Effector memory CD8-positive, alpha-beta T cell (primary cell): ENCODE data around the gene FHL3.

Experiments
- ATAC-seq: fragments of 150-1000 bp; cut with Tn5 transposase; replicated peaks from 2 replicates; pipeline ENCODE4 v1.10.0; 2021; ENCODE audit warnings: mild to moderate bottlenecking, moderate library complexity
- DNase-seq, 3 experiments: peaks; one replicate each; pipeline ENCODE4 v3.0.0; 2021
- H3K27ac Mint-ChIP-seq, 2 donors: one replicate each; pipeline ENCODE4 v1.8.0; 2022; ENCODE audit warnings: mild to moderate bottlenecking in 2 of 2, mixed read lengths in 2 of 2, moderate library complexity in 2 of 2
- H3K27me3 Mint-ChIP-seq, 2 donors: one replicate each; pipeline ENCODE4 v1.8.0; 2022; ENCODE audit warnings: mixed read lengths in 2 of 2
- H3K36me3 Mint-ChIP-seq: one replicate; pipeline ENCODE4 v1.8.0; 2022; ENCODE audit warnings: mild to moderate bottlenecking, moderate library complexity, mixed read lengths; ENCODE audit not compliant: insufficient read depth
- H3K4me1 Mint-ChIP-seq, 2 donors: one replicate each; pipeline ENCODE4 v1.8.0; 2022; ENCODE audit warnings: low read depth in 2 of 2, mixed read lengths in 2 of 2
- H3K4me3 Mint-ChIP-seq, 2 donors: one replicate each; pipeline ENCODE4 v1.8.0; 2022; ENCODE audit warnings: mild to moderate bottlenecking in 2 of 2, mixed read lengths in 2 of 2, moderate library complexity in 2 of 2
- H3K9me3 Mint-ChIP-seq, 2 donors: one replicate each; pipeline ENCODE4 v1.8.0; 2022; ENCODE audit warnings: mixed read lengths in 2 of 2
- total RNA-seq, 9 experiments: gene quantifications; one replicate each; lab custom pipeline; 2026; lab: John Stamatoyannopoulos, UW

Gene FHL3, protein sequence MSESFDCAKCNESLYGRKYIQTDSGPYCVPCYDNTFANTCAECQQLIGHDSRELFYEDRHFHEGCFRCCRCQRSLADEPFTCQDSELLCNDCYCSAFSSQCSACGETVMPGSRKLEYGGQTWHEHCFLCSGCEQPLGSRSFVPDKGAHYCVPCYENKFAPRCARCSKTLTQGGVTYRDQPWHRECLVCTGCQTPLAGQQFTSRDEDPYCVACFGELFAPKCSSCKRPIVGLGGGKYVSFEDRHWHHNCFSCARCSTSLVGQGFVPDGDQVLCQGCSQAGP
- total RNA-seq = 1.4 to 18.8 (median 7.8) reads per million in 9 experiments

DNA sequence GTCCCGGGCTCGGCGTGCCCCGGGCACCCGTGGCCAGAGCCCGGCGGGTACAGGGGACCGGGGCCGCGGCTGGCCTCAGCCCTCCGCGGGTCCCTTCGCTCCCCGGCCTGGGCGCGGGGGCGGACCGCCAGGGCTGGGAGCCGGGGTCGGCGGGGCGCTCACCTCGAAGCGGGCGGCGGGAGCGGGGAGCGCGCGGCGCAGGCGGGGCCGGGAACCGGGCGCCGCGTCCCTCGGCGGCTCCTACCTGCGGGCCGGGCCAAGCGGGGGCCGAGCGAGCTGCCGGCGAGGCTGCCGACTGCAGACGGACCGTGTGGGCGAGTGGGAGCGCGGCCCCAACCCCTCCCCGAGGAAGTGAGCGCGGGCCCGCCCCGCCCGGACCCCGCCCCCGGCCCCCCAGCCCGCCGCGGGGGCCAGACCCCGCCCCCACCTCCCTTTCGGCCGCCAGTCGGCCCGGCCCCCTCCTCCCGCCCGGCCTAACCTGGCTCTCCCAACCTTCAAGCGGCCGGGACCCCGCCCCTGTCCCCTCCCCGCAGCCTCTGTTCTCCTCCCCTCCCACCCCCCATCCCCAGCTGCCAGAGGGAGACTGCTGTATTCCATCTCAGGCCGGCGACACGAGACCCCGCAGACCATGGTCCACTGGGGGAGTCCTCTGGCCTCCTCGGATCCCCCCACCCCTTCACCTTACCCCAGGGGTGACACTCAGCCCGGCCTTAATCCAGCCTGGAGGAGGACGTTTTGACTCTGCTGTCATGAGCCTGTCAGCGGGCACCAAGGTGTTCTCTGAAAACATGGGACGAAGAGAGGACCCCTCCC lies at the start of gene FHL3:
TSS of gene FHL3 (minus strand) at position 320 of the 813 bp plus-strand sequence. CDS start 6,102 bp downstream, outside the sequence.
- ATAC-seq (peak; percentile 36), DNase-seq (no peak)
- Mint-ChIP-seq H3K36me3 (peaks cover 5% of the 10 kb centered on the region), H3K27ac (peak within 1 kb of the TSS; percentile 81 to 88), H3K9me3 (no peaks in the 10 kb centered on the region), H3K4me3 (peak within 1 kb of the TSS; percentile 69 to 85), H3K4me1 (peaks cover 10 to 44% of the 10 kb centered on the region in 2 donors), H3K27me3 (peaks cover 9 to 16% of the 10 kb centered on the region in 2 donors)

DNA sequence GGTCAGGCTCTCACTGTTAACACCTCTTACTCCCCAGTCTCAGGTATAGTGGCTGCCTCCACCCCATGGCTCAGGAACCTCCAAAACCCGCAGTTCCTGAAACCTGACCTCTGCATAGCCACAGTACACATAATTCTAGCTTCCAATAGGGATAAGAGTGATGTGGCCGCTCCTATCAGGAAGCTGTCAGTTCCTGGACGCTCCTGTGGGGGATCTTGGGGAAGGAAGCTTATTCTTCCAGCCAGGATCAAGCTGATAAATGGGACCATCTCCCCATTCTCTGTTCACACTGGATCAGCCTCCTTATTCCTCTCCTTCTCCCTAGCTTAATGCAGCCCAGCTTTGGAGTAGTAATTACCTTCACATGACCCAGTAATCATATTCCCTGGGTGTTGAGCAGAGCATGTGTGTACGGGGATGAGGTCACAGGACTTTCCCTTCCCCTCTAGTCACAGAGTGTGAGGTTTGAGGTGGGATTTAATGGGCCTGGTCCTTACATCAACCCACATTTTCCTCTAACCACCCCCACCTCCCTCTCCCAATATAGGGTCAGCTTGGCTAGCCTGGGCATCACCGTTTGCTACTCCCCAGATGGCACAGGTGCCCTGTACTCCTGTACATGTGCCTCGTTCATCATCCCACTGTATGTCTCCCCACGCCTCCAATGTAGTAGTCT lies 48.2 kb upstream of the FHL3 start:
- H3K27ac Mint-ChIP-seq = peak overlapping the region in 1 of 2 donors; percentile 62
- DNase-seq (no peak), ATAC-seq (peak; percentile 14)
- no peaks in the 10 kb centered on the region for H3K9me3 Mint-ChIP-seq
- H3K36me3 Mint-ChIP-seq = no peaks in the 10 kb centered on the region
- H3K4me3 Mint-ChIP-seq = no peak overlapping the region
- H3K27me3 Mint-ChIP-seq = peaks cover 0 to 22% of the 10 kb centered on the region in 2 donors
- peaks cover 8 to 14% of the 10 kb centered on the region in 2 donors for H3K4me1 Mint-ChIP-seq

DNA sequence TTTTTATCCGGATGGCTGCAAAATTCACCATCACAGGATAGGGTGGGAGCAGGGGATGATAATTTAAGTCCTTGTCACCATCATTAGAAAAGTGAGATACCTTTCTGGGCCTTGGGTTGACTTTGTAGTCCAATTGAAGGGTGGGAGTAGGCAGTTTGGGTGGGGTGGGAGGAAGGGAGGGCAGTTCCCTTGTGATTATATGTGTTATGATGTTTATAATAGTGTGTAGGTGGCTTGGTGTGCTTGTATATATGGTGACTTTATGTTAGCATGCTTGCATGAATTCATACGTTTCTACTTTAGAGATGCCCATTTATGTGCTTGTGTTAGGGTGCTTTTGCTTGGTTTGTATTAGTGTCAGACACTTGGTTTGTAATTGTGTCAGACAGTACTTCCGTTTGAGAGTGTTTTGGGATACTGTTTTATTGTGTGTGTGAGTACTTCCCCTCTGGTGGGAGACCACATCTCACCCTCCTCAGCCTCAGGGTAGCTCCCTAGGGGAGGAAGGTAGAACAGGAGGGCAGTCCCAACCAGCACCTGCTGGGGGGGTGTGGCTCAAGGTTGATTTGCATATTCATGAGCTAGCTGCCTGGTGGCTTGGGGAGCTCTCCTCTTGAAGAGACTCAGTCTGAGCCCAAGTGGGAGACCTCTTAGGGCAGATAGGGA lies 47.6 kb upstream of the FHL3 start:
- H3K4me3 Mint-ChIP-seq = no peak overlapping the region
- no peak for DNase-seq
- H3K27ac Mint-ChIP-seq = peak overlapping the region; percentile 53 to 62
- ATAC-seq = peak; percentile 87
- no peaks in the 10 kb centered on the region for H3K9me3 Mint-ChIP-seq
- no peaks in the 10 kb centered on the region for H3K36me3 Mint-ChIP-seq
- peaks cover 8 to 14% of the 10 kb centered on the region in 2 donors for H3K4me1 Mint-ChIP-seq
- H3K27me3 Mint-ChIP-seq = peaks cover 0 to 17% of the 10 kb centered on the region in 2 donors

DNA sequence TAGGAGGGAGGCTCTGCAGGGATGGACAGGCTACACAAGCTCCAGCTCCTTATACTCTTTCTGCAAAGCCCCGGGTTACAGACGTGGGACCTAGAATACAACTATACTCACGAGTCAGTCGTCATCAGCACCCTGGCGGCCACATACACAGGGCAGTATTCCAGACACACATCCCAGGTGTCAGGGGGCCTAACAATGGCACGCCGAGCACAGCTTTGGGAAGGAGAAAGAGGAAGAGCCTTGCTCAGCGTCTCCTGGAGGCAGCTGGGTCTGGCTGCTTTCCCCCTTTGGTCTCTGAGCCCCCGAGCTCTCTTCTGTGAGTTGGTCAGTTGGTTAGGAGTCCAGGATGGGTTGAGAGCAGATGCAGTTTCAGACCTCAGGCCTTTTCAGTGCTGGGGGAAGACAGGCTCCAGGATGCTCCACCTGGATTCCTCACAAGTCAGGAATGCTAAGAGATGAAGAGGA lies 45.8 kb upstream of the FHL3 start:
- no peak for DNase-seq
- peaks cover 10 to 20% of the 10 kb centered on the region in 2 donors for H3K4me1 Mint-ChIP-seq
- no peak for ATAC-seq
- peak overlapping the region in 1 of 2 donors; percentile 46 for H3K27ac Mint-ChIP-seq
- no peaks in the 10 kb centered on the region for H3K9me3 Mint-ChIP-seq
- H3K4me3 Mint-ChIP-seq = no peak overlapping the region
- peaks cover 0 to 17% of the 10 kb centered on the region in 2 donors for H3K27me3 Mint-ChIP-seq
- H3K36me3 Mint-ChIP-seq = peaks cover 3% of the 10 kb centered on the region

DNA sequence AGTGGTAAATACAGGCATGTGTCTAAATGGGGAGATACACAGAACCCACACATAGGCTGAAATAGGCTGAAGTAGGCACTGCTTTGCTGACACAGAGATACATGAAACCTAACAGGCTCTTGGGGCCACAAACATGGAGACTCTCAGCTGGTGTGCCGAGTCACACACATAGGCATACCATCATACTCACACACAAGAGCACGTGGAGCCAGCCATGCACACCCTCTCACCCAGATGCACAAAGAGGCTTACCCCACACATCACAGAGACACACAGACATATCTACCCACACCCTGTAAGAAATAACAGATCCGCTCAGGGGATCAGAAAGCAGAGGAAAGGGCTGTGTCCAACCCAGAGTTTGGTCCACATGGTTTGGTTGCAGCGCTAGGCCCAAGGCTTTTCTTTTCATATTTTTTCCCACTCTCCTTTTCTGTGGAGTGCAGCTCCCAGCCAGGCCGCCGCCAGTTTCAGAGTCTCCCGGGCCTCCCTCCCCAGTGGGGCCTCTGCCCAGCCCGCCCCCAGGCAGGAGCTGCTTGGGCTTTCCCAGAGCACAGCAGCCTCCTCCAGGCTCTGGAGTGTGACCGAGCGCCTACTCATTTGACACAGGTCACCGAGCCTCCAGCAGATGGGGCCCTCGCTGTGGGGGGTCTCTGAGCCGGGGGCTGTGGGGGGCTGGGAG lies 45.2 kb upstream of the FHL3 start:
- DNase-seq = no peak
- no peak for ATAC-seq
- peaks cover 3% of the 10 kb centered on the region for H3K36me3 Mint-ChIP-seq
- peaks cover 0 to 15% of the 10 kb centered on the region in 2 donors for H3K27me3 Mint-ChIP-seq
- no peak overlapping the region for H3K27ac Mint-ChIP-seq
- peaks cover 10 to 20% of the 10 kb centered on the region in 2 donors for H3K4me1 Mint-ChIP-seq
- H3K4me3 Mint-ChIP-seq = no peak overlapping the region
- no peaks in the 10 kb centered on the region for H3K9me3 Mint-ChIP-seq

DNA sequence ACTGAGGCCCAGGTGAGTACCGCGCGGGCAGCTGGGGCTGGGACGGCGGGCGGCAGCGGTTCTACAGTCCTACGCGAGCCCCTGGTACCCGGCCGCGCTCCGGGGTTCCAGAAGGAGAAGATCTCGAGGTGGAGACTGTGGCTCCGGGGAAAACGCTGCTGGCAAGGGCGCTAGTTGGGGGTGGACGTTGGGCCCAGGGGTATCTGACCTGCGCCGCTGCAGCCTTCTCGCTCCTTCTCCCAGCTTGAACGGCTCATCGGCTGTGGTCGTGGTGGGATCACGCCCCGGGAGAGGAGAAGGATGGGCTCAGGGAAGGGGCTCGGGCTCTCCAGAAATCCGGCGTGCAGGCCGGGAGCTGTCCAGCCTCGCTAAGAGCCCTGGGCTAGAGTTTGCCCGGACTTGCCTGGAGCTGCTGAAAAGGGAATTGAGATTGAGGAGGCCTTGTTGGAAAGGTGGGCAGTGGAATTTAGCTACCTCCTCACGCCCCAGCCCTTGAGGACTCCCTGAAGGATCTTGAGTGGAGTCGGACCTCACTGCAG lies 42.4 kb upstream of the FHL3 start:
- no peak for DNase-seq
- peaks cover 12 to 16% of the 10 kb centered on the region in 2 donors for H3K4me1 Mint-ChIP-seq
- H3K36me3 Mint-ChIP-seq = peaks cover 3% of the 10 kb centered on the region
- no peak overlapping the region for H3K27ac Mint-ChIP-seq
- no peak for ATAC-seq
- no peaks in the 10 kb centered on the region for H3K9me3 Mint-ChIP-seq
- H3K4me3 Mint-ChIP-seq = peak overlapping the region; percentile 70 to 79
- H3K27me3 Mint-ChIP-seq = peaks cover 22 to 24% of the 10 kb centered on the region in 2 donors

DNA sequence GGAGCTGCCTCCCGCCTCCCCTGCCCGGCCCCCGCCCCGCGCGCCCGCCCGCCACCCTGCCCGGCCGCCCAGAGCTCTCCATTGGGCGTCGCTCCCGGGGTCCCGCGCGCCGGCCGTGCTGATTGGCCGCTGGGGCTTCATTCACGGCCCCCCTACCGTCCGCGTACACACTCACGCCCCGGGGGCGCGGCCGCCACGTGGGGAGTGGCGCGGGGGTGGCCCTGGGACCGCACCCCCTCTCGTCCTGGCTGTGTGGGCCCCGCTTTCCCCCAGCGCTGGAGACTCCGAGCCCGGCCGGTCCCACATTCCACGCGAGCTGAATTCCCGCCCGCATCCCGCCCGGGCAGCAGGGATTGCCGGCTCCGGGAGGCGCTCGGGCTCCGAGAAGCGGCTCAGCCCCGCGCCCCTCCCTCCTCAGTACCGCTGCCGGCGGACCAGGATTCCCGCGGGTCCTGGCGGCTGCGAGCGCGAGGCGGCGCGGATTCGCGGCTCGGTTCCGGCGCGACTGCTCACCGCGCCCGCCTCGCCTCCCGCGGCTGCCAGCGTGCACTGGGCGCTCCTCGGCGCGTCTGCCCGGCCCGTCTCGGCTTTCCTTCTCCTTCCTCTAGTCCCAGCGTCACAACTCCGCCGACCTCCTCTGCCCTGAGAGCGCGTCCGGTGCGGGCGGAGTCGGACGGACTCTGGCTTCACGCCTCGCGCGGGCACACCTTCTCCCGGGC lies 41.7 kb upstream of the FHL3 start:
- ATAC-seq (peak; percentile 82), DNase-seq (peak; percentile 54 to 61 (median 56))
- Mint-ChIP-seq H3K36me3 (peaks cover 3% of the 10 kb centered on the region), H3K27ac (no peak overlapping the region), H3K27me3 (peaks cover 29 to 30% of the 10 kb centered on the region in 2 donors), H3K4me1 (peaks cover 9 to 10% of the 10 kb centered on the region in 2 donors), H3K9me3 (no peaks in the 10 kb centered on the region), H3K4me3 (peak overlapping the region; percentile 70 to 79)

DNA sequence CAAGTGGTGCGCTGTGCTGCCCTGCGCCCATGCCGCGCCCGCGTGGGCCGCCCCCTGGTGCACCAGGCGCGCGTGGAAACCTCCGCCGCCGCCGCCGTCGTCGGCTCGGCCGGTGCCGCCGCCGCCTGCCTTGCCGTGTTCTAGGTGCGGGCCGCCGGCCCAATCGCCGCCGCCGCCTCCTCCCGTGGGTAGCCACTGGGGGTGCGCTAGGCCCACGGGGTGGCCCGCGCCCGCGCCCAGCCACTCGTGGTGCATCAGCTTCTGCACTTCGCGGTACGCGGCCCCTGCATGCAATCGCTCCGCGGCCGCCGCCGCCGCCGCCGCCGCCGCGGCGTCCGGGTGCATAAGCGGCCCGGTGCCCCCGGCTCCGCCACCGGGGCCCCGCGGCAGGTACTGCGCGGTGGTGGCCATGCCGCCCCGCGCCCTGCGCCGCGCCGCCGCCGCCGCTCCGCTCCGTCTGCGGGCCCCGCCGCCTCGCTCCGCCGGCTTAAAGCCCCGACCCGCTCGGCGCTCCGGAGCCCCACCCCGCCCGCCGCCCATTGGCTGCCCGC lies 41.1 kb upstream of the FHL3 start, which contains the start of gene POU3F1:
TSS of gene POU3F1 (minus strand) at position 461 of the 551 bp plus-strand sequence. CDS start at position 411, 50 bp downstream.
- Mint-ChIP-seq H3K9me3 (no peaks in the 10 kb centered on the region), H3K27ac (no peak within 1 kb of the TSS), H3K4me3 (peak within 1 kb of the TSS; percentile 70 to 79), H3K4me1 (peaks cover 8 to 10% of the 10 kb centered on the region in 2 donors), H3K36me3 (peaks cover 3% of the 10 kb centered on the region), H3K27me3 (peaks cover 35 to 37% of the 10 kb centered on the region in 2 donors)
- peak; percentile 34 for ATAC-seq
- DNase-seq = peak in 2 of 3 experiments; percentile 26 to 30

DNA sequence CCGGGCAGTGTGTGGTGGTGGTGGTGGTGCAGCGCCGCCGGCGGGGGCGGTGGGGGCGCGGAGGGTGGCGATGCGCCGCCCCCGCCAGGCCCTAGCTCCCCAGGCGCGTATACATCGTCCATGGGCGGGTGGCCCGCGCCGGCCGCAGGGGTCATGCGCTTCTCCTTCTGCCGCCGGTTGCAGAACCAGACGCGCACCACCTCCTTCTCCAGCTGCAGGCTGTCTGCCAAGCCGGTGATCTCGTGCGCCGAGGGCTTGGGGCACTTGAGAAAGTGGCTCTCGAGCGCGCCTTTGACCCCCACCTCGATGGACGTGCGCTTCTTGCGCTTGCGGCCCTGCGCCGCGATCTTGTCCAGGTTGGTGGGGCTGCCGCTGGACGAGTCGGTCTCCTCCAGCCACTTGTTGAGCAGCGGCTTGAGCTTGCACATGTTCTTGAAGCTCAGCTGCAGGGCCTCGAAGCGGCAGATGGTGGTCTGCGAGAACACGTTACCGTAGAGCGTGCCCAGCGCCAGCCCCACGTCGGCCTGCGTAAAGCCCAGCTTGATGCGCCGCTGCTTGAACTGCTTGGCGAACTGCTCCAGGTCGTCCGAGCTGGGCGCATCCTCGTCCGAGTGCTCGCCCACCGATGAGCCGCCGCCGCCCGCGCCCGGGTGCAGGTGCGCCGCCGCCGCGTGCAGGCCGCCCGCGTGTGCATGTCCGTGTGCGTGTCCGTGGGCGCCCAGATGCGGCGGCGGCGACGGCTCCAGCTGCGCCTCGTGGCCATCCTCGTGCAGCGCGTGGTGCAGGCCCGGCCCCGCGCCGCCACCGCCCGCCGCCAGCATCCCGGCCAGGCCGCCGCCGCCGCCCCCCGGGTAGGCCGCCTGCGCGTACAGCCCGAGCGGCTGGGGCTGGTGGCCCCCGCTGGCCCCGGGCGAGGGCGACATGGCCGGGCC lies 40.4 kb upstream of the FHL3 start:
- Mint-ChIP-seq H3K27ac (no peak overlapping the region), H3K4me3 (peak overlapping the region; percentile 33 to 37), H3K9me3 (no peaks in the 10 kb centered on the region), H3K27me3 (peaks cover 35 to 44% of the 10 kb centered on the region in 2 donors), H3K4me1 (peaks cover 8 to 10% of the 10 kb centered on the region in 2 donors), H3K36me3 (peaks cover 3% of the 10 kb centered on the region)
- ATAC-seq (no peak), DNase-seq (no peak)

DNA sequence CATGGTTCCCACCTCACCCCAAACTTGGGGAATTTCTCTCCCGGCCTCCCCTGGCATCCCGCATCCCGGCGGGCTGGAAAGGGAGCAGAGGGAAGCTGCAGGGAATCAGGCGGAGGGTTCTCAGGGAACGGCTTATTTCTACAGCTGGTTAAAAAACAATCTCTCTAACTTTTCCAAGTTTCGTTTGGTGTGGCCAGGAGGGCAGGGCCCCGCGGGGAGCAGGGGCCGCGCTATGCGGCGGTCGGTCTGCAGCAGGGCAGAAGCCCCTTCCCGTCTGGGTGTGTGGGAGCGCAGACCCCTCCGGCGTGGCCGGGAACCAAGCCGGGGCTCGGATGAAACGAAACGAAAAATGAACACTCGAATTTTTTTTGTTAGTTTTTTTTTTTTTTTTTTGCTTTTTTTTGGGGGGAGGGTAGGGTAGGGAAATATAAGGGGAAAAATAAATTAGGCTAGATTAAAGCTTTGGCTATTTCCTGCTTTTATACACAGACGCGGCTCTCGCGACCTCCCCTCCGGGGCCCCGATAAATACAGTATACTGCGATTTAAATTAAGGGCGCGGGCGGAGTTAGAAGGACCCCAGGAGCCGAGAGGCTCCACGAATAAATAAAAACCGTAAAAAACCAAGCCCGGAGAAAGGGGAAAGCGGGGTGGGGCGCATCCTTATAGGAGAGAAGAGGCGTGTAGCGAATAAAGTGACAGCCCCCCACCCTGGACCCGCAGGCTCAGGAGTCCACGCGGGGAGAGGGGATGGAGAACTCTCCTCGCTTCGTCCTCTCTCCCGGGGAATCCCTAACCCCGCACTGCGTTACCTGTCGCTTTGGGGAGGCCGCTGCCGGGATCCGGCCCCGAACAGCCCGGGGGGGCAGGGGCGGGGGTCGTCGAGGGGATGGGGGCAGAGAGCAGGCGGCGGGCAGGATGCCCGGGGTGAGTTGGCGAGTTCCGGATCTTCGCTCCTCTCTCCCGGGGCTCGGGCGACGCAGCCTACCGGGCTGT lies 39.2 kb upstream of the FHL3 start:
- DNase-seq = no peak
- H3K27ac Mint-ChIP-seq = no peak overlapping the region

More for the DNA sequence above, 39.2 kb upstream of the FHL3 start:
- Mint-ChIP-seq H3K36me3 (peaks cover 3% of the 10 kb centered on the region), H3K9me3 (no peaks in the 10 kb centered on the region), H3K4me3 (peak overlapping the region; percentile 80 to 84), H3K4me1 (peaks cover 8 to 10% of the 10 kb centered on the region in 2 donors), H3K27me3 (peaks cover 45 to 56% of the 10 kb centered on the region in 2 donors)
- no peak for ATAC-seq
